Central memory CD8-positive, alpha-beta T cell (primary cell): ENCODE data around the gene OCIAD1.
"Not testable (repeated sequence)": the region's sequence is repeated elsewhere in the genome, so short reads cannot be mapped to it uniquely, and the experiment has no call there.

Experiments
- ATAC-seq: fragments of 150-1000 bp; cut with Tn5 transposase; replicated peaks from 2 replicates; pipeline ENCODE4 v1.10.0; 2022; ENCODE audit warnings: mild to moderate bottlenecking, moderate FRiP score, moderate number of reproducible peaks; ENCODE audit not compliant: poor library complexity, severe bottlenecking; ENCODE audit errors: extremely low read depth
- DNase-seq, 2 donors: peaks; one replicate each; pipeline ENCODE4 v3.0.0; 2021; ENCODE audit warnings: low spot score in 2 of 2
- H3K27ac Mint-ChIP-seq: one replicate; pipeline ENCODE4 v1.8.0; 2022; ENCODE audit warnings: low read depth, mild to moderate bottlenecking, moderate library complexity, mixed read lengths
- H3K27me3 Mint-ChIP-seq: one replicate; pipeline ENCODE4 v1.8.0; 2022; ENCODE audit warnings: mixed read lengths
- H3K36me3 Mint-ChIP-seq: one replicate; pipeline ENCODE4 v1.8.0; 2022; ENCODE audit warnings: mild to moderate bottlenecking, moderate library complexity, mixed read lengths; ENCODE audit not compliant: insufficient read depth
- H3K4me1 Mint-ChIP-seq: one replicate; pipeline ENCODE4 v1.8.0; 2022; ENCODE audit warnings: mixed read lengths
- H3K4me3 Mint-ChIP-seq: one replicate; pipeline ENCODE4 v1.8.0; 2022; ENCODE audit warnings: mild to moderate bottlenecking, moderate library complexity, mixed read lengths
- H3K9me3 Mint-ChIP-seq: one replicate; pipeline ENCODE4 v1.8.0; 2022; ENCODE audit warnings: mixed read lengths

OCIAD1 gene

DNA sequence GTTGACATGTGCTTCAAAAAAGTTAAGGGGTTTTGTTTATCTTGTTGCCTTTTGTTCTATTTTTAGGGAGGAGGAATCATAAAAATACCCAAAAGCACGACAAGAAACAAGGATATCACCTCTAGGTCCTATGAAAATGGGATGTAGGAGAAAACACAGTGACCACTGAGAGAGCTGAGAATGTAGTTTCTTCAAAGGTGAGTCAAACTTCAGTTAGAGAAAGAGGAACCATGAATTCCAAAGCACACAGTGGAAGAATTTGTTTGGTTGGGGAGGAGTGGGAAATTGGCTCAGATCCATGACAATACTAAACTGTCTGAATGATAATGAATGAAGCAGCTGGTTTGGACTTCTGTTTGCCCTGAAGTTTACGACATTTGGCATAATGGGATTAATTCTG, 31.7 kb upstream of the OCIAD1 start:
- ATAC-seq (no peak), DNase-seq (no peak)
- H3K27me3 Mint-ChIP-seq, result no peaks in the 10 kb centered on the region
- H3K27ac Mint-ChIP-seq, result no peak overlapping the region
- no peaks in the 10 kb centered on the region for H3K36me3 Mint-ChIP-seq
- H3K9me3 Mint-ChIP-seq, result no peaks in the 10 kb centered on the region
- H3K4me3 Mint-ChIP-seq, result no peak overlapping the region
- H3K4me1 Mint-ChIP-seq, result no peaks in the 10 kb centered on the region

DNA sequence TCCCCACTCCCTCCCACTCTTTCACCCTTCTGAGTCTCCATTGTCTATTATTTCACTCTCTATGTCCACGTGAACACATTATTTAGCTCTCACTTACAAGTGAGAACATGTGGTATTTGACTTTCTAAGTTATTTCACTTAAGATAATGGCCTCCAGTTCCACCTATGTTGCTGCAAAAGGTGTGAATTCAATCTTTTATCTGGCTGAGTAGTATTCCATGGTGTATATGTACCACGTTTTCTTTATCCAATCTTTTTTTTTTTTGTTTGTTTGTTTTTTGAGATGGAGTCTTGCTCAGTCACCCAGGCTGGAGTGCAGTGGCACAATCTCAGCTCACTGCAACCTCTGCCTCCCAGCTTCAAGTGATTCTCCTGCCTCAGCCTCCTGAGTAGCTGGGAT, 30.7 kb upstream of the OCIAD1 start:
- not testable (repeated sequence) for H3K36me3 Mint-ChIP-seq, H3K27ac Mint-ChIP-seq, H3K4me3 Mint-ChIP-seq, H3K9me3 Mint-ChIP-seq, H3K4me1 Mint-ChIP-seq, ATAC-seq, DNase-seq, H3K27me3 Mint-ChIP-seq

DNA sequence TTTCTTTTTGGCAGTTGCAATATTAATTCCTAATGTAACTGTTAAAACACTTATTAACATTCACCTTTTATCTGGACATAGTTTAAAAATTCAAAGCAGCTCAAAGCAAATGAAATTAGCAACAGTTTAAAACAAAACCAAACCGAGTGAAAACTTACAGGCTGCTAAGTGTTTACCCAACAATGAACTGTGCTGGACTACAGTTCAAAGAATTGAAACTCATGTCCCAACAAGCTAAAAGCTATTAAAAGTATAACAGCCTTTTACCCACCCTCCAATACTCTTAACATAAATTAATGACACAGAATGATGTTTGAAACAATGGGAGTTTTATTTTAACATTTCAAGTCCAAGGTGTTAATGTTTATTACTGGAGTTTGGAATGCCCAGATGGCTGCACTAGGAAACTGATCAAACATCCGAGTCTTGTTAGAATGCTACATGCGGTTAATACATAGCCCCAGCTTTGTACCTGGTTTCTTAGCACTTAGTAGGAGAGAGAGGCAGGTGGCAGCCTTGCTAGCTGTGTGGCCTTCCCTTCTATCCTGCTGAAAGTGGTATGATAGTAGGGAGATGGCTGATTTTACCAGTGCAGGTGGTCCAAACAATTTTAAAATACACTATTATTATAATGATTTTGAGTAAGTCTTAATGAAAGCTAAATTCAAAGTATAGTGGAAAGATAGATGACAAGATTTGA, 29.7 kb upstream of the OCIAD1 start:
- no peaks in the 10 kb centered on the region for H3K4me1 Mint-ChIP-seq
- no peaks in the 10 kb centered on the region for H3K9me3 Mint-ChIP-seq
- H3K4me3 Mint-ChIP-seq, result no peak overlapping the region
- ATAC-seq, result no peak
- H3K27ac Mint-ChIP-seq, result no peak overlapping the region
- H3K27me3 Mint-ChIP-seq, result no peaks in the 10 kb centered on the region
- no peak for DNase-seq
- H3K36me3 Mint-ChIP-seq, result peaks cover 1% of the 10 kb centered on the region

DNA sequence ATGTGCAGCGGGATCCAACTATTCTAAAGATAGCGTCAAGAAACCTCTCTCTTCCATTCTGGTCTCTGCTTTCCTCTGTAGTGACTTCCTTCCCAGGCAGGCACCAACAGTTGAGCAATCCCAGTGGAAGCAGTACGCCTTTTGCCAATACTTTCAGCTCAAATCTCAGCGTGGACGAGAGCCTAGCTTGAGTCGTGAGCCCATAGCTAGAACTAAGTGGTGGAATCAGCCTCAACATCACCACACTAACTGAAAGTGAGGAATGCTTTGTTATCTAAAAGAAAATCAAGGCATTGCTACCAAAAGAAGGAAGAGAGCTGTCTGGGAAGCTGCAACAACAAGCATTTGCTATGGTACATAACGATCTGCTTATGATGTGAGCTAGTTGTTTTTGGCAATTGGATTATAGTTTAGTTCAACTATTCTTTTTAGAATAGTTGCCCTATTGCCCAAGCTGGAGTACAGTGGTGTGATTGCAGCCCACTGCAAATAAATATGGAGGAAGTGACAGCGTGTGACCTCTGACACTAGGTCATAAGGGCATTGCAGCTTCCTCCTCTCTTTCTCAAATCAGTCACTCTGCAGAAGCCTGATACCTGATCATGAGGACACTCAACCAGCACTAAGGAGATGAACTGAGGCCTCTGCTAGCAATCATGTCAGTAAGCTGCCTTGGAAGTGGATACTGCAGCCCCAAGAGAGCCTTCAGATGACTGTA, 26.1 kb upstream of the OCIAD1 start:
- peaks cover 1% of the 10 kb centered on the region for H3K36me3 Mint-ChIP-seq
- no peaks in the 10 kb centered on the region for H3K4me1 Mint-ChIP-seq
- no peak for DNase-seq
- no peak overlapping the region for H3K4me3 Mint-ChIP-seq
- no peaks in the 10 kb centered on the region for H3K9me3 Mint-ChIP-seq
- no peak for ATAC-seq
- no peaks in the 10 kb centered on the region for H3K27me3 Mint-ChIP-seq
- H3K27ac Mint-ChIP-seq, result no peak overlapping the region

DNA sequence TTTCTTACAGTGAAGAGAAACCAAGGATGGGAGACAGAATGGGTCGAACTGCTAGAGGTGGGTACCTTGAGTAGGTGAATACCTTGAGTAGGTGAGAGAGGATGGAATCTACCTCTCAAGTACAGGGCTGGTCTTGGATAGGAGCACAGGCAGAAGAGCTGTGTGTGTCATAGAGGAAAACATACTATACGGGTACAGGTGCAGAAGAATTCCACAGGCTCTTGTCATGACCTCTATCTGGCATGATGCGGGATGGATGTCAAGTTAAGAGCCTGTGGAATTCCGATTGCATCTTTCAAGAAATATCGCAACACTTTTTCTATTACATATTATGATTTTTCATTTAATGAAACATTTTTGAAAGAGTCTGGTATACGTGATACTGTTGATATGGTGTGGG, 18.0 kb upstream of the OCIAD1 start:
- Mint-ChIP-seq H3K27me3 (peaks cover 20% of the 10 kb centered on the region), H3K4me1 (no peaks in the 10 kb centered on the region), H3K36me3 (peaks cover 2% of the 10 kb centered on the region), H3K4me3 (no peak overlapping the region), H3K27ac (no peak overlapping the region), H3K9me3 (no peaks in the 10 kb centered on the region)
- DNase-seq (no peak), ATAC-seq (no peak)

DNA sequence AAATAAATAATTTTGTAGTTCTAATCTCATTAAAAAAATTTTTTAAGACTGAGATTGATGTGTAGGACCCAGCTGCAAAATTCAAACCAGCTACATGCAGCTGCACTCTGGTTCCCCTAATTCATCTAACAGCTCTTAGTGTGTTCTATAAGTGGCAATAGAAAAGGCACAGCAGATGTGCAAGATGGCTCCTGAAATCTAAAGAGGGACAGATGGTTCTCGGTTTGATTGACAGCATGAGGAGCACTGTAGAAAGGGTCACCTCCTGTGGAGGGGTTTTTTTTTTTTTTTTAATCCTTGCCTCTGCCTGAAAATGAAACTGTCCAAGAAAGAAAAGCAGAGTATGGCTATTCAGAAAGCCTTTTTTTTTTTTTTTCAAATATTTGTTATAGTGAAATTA, 16.9 kb upstream of the OCIAD1 start:
- no peaks in the 10 kb centered on the region for H3K9me3 Mint-ChIP-seq
- no peak for DNase-seq
- H3K4me3 Mint-ChIP-seq, result no peak overlapping the region
- peaks cover 21% of the 10 kb centered on the region for H3K27me3 Mint-ChIP-seq
- H3K36me3 Mint-ChIP-seq, result peaks cover 4% of the 10 kb centered on the region
- ATAC-seq, result no peak
- no peak overlapping the region for H3K27ac Mint-ChIP-seq
- no peaks in the 10 kb centered on the region for H3K4me1 Mint-ChIP-seq

DNA sequence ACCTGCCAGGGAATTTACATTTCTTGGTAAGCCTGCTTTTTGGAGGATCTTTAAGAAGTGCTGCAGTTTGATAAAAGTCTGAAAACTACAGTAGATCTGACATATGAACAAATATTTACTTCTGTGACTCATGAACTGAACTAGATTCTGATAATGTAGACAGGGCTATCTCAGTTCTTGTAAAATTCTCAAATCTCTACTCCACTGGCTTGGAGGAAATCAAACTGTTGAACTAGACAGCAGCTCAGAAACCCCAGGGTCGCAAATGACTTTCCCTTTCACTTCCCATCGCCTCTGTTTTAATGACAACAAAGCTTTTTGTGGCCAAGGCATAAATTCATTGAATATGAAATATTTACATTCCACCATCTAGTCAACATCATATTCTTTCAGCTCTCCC, 15.4 kb upstream of the OCIAD1 start:
- Mint-ChIP-seq H3K9me3 (no peaks in the 10 kb centered on the region), H3K27ac (no peak overlapping the region), H3K27me3 (peaks cover 36% of the 10 kb centered on the region), H3K36me3 (peaks cover 4% of the 10 kb centered on the region), H3K4me1 (no peaks in the 10 kb centered on the region), H3K4me3 (no peak overlapping the region)
- ATAC-seq (no peak), DNase-seq (no peak)

DNA sequence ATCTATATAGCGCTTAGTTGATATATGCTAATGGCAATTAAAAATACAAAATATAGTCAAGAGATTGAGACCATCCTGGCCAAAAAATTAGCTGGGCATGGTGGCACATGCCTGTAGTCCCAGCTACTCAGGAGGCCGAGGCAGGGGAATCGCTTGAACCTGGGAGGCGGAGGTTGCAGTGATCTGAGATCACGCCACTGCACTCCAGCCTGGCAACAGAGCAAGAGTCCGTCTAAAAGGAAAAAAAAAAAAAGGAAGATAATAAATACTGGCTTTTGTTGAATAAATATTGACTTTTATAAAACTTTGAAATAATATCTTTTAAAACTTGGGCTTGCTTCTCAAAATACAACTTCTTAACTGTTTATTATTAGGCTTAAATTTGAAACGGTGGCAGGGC, 14.6 kb upstream of the OCIAD1 start:
- H3K27me3 Mint-ChIP-seq, result peaks cover 38% of the 10 kb centered on the region
- ATAC-seq, H3K27ac Mint-ChIP-seq, DNase-seq, H3K36me3 Mint-ChIP-seq, H3K4me3 Mint-ChIP-seq, H3K4me1 Mint-ChIP-seq, H3K9me3 Mint-ChIP-seq: not testable (repeated sequence)

DNA sequence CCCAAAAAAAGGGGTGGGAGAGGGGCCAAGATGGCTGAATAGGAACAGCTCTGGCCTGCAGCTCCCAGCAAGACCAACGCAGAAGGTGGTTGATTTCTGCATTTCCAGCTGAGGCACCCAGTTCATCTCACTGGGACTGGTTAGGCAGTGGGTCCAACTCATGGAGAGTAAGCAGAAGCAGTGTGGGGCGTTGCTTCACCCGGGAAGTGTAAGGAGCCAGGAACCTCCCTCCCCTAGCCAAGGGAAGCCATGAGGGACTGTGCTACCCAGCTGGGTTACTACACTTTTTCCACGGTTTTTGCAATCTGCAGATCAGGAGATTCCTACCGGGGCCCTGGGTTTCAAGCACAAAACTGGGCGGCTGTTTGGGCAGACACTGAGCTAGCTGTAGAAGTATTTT, 13.9 kb upstream of the OCIAD1 start:
- Mint-ChIP-seq H3K4me3 (no peak overlapping the region), H3K27ac (no peak overlapping the region), H3K36me3 (peaks cover 4% of the 10 kb centered on the region), H3K4me1 (no peaks in the 10 kb centered on the region), H3K9me3 (no peaks in the 10 kb centered on the region), H3K27me3 (peaks cover 31% of the 10 kb centered on the region)
- ATAC-seq (no peak), DNase-seq (no peak)

DNA sequence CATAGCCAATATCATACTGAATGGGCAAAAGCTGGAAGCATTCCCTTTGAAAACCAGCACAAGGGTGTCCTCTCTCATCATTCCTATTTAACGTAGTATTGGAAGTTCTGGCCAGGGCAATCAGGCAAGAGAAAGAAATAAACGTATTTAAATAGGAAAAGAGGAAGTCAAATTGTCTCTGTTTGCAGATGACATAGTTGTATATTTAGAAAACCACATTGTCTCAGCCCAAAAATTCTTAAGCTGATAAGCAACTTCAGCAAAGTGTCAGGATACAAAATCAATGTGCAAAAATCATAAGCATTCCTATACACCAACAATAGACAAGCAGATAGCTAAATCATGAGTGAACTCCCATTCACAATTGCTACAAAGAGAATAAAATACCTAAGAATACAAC, 9.5 kb upstream of the OCIAD1 start:
- H3K27ac Mint-ChIP-seq, H3K4me3 Mint-ChIP-seq, H3K4me1 Mint-ChIP-seq, ATAC-seq, H3K9me3 Mint-ChIP-seq, DNase-seq, H3K36me3 Mint-ChIP-seq: not testable (repeated sequence)
- H3K27me3 Mint-ChIP-seq, result peaks cover 21% of the 10 kb centered on the region

DNA sequence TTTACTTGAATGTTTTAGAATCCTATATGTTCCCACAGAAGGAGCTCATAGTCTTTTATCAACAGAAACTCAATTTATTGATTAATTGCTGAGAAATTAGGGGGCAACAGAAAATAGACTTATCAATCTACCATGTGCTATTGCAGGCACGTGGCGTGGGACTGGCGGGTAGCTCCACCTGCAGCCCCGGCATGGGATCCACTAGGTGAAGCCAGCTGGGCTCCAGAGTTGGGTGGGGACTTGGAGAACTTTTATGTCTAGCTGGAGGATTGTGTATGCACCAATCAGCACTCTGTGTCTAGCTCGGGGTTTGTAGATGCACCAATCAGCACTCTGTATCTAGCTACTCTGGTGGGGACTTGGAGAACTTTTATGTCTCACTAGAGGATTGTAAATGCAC, 3.3 kb upstream of the OCIAD1 start:
- H3K36me3 Mint-ChIP-seq, result peaks cover 15% of the 10 kb centered on the region
- H3K4me1 Mint-ChIP-seq, result peaks cover 17% of the 10 kb centered on the region
- H3K27me3 Mint-ChIP-seq, result no peaks in the 10 kb centered on the region
- ATAC-seq (no peak), DNase-seq (no peak)
- H3K4me3 Mint-ChIP-seq, result no peak overlapping the region
- no peaks in the 10 kb centered on the region for H3K9me3 Mint-ChIP-seq
- H3K27ac Mint-ChIP-seq, result no peak overlapping the region

DNA sequence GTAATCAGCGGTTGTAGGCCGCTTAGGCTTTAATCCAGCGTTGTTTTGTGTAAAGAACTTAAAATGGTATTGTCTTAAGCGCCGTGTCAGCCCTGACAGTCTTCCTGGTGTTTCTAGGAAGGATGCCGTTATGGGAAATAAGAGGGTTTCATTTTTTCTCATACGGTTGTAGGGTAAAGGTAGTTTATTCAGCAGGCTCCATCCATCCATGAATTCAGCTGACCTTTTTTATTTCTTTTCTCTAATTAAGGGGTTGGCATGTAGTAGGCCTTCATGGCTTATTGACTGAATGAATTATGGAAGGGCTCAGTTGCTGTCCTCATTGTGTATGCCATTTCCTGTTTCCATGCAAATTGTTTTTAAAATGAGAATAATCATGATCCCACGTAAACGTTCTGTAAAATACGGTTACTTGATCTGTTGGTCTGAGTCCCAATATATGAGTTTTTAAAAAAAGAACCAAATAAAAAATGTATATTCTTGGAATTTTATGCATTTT, 693 bp downstream of the OCIAD1 start:
- Mint-ChIP-seq H3K4me1 (peaks cover 27% of the 10 kb centered on the region), H3K4me3 (peak overlapping the region; percentile 98), H3K9me3 (no peaks in the 10 kb centered on the region), H3K27me3 (no peaks in the 10 kb centered on the region), H3K27ac (peak overlapping the region; percentile 100), H3K36me3 (peaks cover 34% of the 10 kb centered on the region)
- no peak for DNase-seq
- peak; percentile 1 for ATAC-seq

DNA sequence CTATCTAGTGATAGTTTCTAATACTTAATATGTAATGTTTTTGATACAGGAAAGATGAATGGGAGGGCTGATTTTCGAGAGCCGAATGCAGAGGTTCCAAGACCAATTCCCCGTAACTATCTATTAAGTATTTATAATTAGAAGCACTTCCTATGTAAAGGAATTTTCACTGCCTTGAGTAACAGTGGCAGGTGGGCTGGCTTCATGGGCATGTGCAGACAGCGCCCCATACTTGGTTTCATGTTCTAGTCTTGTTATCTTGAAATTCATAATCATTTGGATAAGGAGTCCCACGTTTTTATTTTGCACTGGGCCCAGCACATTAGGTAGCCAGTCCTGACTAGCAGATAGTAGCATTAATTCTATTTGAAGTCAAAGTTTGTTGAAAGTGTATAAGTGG, 1.7 kb downstream of the OCIAD1 start:
- Mint-ChIP-seq H3K4me1 (peaks cover 27% of the 10 kb centered on the region), H3K27ac (peak overlapping the region; percentile 100), H3K27me3 (no peaks in the 10 kb centered on the region), H3K4me3 (peak overlapping the region; percentile 98), H3K36me3 (peaks cover 37% of the 10 kb centered on the region), H3K9me3 (no peaks in the 10 kb centered on the region)
- DNase-seq (no peak), ATAC-seq (no peak)
